Endodermal cell (in vitro differentiated cells): ENCODE data around the gene IL17RC. TPM values are rescaled to one million over a fixed set of nuclear protein-coding genes. Genes with fewer than 3 reads are reported as not detected.

Experiments used
- DNase-seq: peaks from one replicate; pipeline ENCODE4 v3.0.0-alpha.2; 2017
- H3K27ac ChIP-seq: 2 replicates; pipeline ENCODE4 v1.5.1; 2013; ENCODE audit warnings: mild to moderate bottlenecking, low read depth, low read length, moderate library complexity
- H3K27me3 ChIP-seq: 2 replicates; pipeline ENCODE4 v1.6.1; 2013; ENCODE audit warnings: mild to moderate bottlenecking, low read length, moderate library complexity; ENCODE audit not compliant: insufficient read depth, control insufficient read depth, poor library complexity, severe bottlenecking
- H3K36me3 ChIP-seq: 2 replicates; pipeline ENCODE4 v1.7.0; 2013; ENCODE audit warnings: mild to moderate bottlenecking, low read length, moderate library complexity; ENCODE audit not compliant: control insufficient read depth, insufficient read depth
- H3K4me1 ChIP-seq: one replicate; pipeline ENCODE4 v1.7.0; 2013; ENCODE audit warnings: low read length; ENCODE audit not compliant: control insufficient read depth, insufficient read depth
- H3K4me3 ChIP-seq: 2 replicates; pipeline ENCODE4 v1.5.1; 2013; ENCODE audit warnings: mild to moderate bottlenecking, low read length, moderate library complexity
- H3K9ac ChIP-seq: 2 replicates; pipeline ENCODE4 v1.6.1; 2013; ENCODE audit warnings: mild to moderate bottlenecking, low read length, moderate library complexity; ENCODE audit not compliant: poor library complexity, severe bottlenecking; ENCODE audit errors: extremely low read depth
- H3K9me3 ChIP-seq: 2 replicates; pipeline ENCODE4 v1.6.1; 2013; ENCODE audit warnings: mild to moderate bottlenecking, low read length, moderate library complexity; ENCODE audit not compliant: control insufficient read depth
- H3K27ac Mint-ChIP-seq: 2 replicates; pipeline ENCODE4 v1.8.0; 2020; ENCODE audit warnings: mixed read lengths
- H3K27me3 Mint-ChIP-seq: 2 replicates; pipeline ENCODE4 v1.8.0; 2021; ENCODE audit warnings: mild to moderate bottlenecking, mixed read lengths; ENCODE audit not compliant: insufficient read depth
- H3K36me3 Mint-ChIP-seq: 2 replicates; pipeline ENCODE4 v1.8.0; 2020; ENCODE audit warnings: low read depth, mixed read lengths
- H3K4me1 Mint-ChIP-seq: 2 replicates; pipeline ENCODE4 v1.8.0; 2020; ENCODE audit warnings: mixed read lengths
- H3K4me3 Mint-ChIP-seq: 2 replicates; pipeline ENCODE4 v1.8.0; 2020; ENCODE audit warnings: mild to moderate bottlenecking, moderate library complexity, mixed read lengths
- H3K9me3 Mint-ChIP-seq: 2 replicates; pipeline ENCODE4 v1.8.0; 2020; ENCODE audit warnings: mild to moderate bottlenecking, mixed read lengths
- CTCF ChIP-seq: fragments of 200-600 bp; sonication (generic); conservative IDR thresholded peaks from 2 replicates; pipeline ENCODE4 v1.5.0; 2021; ENCODE audit warnings: antibody characterized with exemption, mild to moderate bottlenecking
- WGBS, 2 experiments: methylation state at CpG; one replicate each; pipeline versions ENCODE4 v1.1.5 to v1.1.7; 2013; ENCODE audit warnings: missing lambda C conversion rate in 2 of 2, mixed read lengths in 1 of 2; ENCODE audit not compliant: insufficient coverage in 1 of 2, insufficient read length in 1 of 2; 5-methylcytosine and 5-hydroxymethylcytosine counted together
- total RNA-seq, 2 donors: library from RNA; stranded (reverse); fragmentation: NEBNext Ultra II Directional in 1 of 2; extraction: Animal tissue kit (Norgen Biotek cat#: 25700) in 1 of 2; gene quantifications; 2 replicates in 1 of 2; 3 replicates in 1 of 2; pipeline ENCODE4 v1.2.1, GENCODE V29; 2021

Gene IL17RC
- total RNA-seq, 2 donors from 2014 or later, result 15.7 to 19.0 TPM

- Mint-ChIP-seq H3K27me3 (peaks cover 1% of the 10 kb centered on the region), H3K27ac (no peak overlapping the region), H3K4me1 (peaks cover 22% of the 10 kb centered on the region), H3K4me3 (no peak overlapping the region), H3K36me3 (no peaks in the 10 kb centered on the region), H3K9me3 (no peaks in the 10 kb centered on the region)
- 92 to 100% methylated on average over 4 to 5 of the region's 5 CpGs for WGBS, 2 experiments
- TF ChIP-seq CTCF, result no peak
- H3K4me3 ChIP-seq, result no peak overlapping the region
- H3K4me1 ChIP-seq, result no peaks in the 10 kb centered on the region
- no peaks in the 10 kb centered on the region for H3K36me3 ChIP-seq
- H3K9me3 ChIP-seq, result no peaks in the 10 kb centered on the region
- no peak overlapping the region for H3K9ac ChIP-seq
- H3K27ac ChIP-seq, result no peak overlapping the region
- DNase-seq, result no peak
- no peaks in the 10 kb centered on the region for H3K27me3 ChIP-seq
These were observed 14.9 kb upstream of the IL17RC start for GRCh38 chr3:9901967-9902366.

- no peaks in the 10 kb centered on the region for H3K9me3 ChIP-seq
- no peak for TF ChIP-seq CTCF
- H3K27me3 ChIP-seq, result no peaks in the 10 kb centered on the region
- Mint-ChIP-seq H3K4me3 (peak within 1 kb of the TSS; percentile 32), H3K9me3 (no peaks in the 10 kb centered on the region), H3K4me1 (peaks cover 19% of the 10 kb centered on the region), H3K36me3 (no peaks in the 10 kb centered on the region), H3K27ac (no peak within 1 kb of the TSS), H3K27me3 (peaks cover 1% of the 10 kb centered on the region)
- 73 to 78% methylated on average over 8 to 13 of the region's 13 CpGs for WGBS, 2 experiments
- H3K4me1 ChIP-seq, result no peaks in the 10 kb centered on the region
- no peak within 1 kb of the TSS for H3K9ac ChIP-seq
- DNase-seq, result peak; percentile 85
- no peaks in the 10 kb centered on the region for H3K36me3 ChIP-seq
- H3K4me3 ChIP-seq, result no peak within 1 kb of the TSS
- H3K27ac ChIP-seq, result no peak within 1 kb of the TSS
These were observed 14.3 kb upstream of the IL17RC start, which contains the start of gene IL17RE for GRCh38 chr3:9902372-9903237. Gene IL17RE, plus strand, starts transcription at chr3:9902848. Its CDS starts 85 bp downstream, at chr3:9902933.

- H3K36me3 Mint-ChIP-seq, result no peaks in the 10 kb centered on the region
- Histone ChIP-seq H3K9me3 (no peaks in the 10 kb centered on the region), H3K27ac (no peak overlapping the region), H3K4me1 (no peaks in the 10 kb centered on the region), H3K27me3 (no peaks in the 10 kb centered on the region), H3K4me3 (no peak overlapping the region), H3K36me3 (no peaks in the 10 kb centered on the region), H3K9ac (no peak overlapping the region)
- H3K4me1 Mint-ChIP-seq, result peaks cover 14% of the 10 kb centered on the region
- H3K9me3 Mint-ChIP-seq, result no peaks in the 10 kb centered on the region
- WGBS, 2 experiments, result 73 to 80% methylated on average over 3 to 4 of the region's 4 CpGs
- DNase-seq, result no peak
- H3K27me3 Mint-ChIP-seq, result peaks cover 1% of the 10 kb centered on the region
- no peak overlapping the region for H3K27ac Mint-ChIP-seq
- peak overlapping the region; percentile 32 for H3K4me3 Mint-ChIP-seq
- no peak for TF ChIP-seq CTCF
These were observed 13.7 kb upstream of the IL17RC start for GRCh38 chr3:9903238-9903624.
